Measurements from ENCODE around the gene HIVEP3.

Gene HIVEP3

GRCh38 chr1:41645062-41645461 lies 273.7 kb downstream of the HIVEP3 start:
- DNase-seq = no peak

- no peak for DNase-seq
Measured at GRCh38 chr1:41642922-41643821, 275.6 kb downstream of the HIVEP3 start.

- DNase-seq = no peak
Measured at GRCh38 chr1:41641941-41642527, 276.7 kb downstream of the HIVEP3 start.

- DNase-seq = no peak
Measured at GRCh38 chr1:41641475-41641814, 277.3 kb downstream of the HIVEP3 start.

- no peak for DNase-seq
Measured at GRCh38 chr1:41640756-41641474, 277.8 kb downstream of the HIVEP3 start.

DNA sequence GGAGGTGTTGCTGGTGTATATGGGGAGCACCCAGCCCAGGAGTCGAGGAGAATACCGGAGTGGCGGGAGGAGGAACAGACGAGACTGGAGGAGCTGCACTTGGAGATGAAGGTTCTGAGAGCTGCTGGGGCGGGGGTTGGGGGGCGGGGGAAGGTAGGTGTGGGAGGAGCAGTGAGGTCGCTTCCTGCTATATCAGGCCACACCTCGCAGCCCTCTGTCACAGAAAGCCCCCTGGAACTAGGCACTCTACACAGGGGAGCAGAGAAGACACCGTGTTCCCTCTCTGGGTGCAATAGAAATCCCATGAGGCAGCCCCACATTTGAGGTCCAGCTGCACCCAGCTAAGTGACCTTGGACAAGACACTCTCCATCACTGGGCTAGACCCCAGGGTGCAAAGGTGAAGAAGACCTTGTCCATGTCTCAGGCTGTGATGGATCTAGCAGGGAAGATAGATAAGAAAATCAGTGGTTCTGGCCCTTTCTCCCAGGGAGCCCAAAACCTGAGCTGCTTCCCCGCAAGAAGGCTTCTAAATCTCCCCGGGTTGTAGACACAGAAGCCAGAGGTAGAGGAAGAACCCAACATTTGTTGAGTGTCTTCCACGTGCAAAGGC lies 278.5 kb downstream of the HIVEP3 start:
- DNase-seq = no peak

DNA sequence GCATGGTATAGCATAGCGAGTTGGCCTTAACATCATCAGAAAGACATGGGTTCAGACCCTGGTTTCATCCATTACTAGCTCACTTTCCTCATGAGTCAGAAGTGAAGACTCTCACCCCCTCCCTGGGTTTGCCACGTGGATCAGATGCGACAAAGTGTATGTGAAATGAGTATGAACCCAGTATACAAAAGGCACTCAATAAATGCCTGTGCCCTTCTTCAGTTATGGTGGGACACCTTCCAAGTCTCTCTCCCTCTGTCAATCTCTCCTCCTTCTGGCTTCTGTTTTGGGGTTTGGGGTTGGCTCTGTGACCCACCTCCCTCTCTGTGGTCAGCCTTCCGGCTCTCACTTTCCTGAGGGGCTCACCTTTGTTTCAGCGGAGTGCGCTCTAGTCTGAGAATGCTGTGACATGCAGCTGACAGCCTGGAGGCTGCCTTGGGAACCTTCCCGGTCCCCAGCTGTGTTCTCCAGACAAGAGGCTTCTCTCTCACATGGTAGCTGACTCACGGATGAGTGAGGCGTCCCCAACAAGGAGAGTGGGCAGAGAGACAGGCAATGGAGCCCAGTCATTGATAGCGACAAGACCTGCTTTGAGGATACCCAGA lies 279.3 kb downstream of the HIVEP3 start:
- DNase-seq = no peak

- DNase-seq = peak in 1 of 2 experiments; percentile 16
Measured at GRCh38 chr1:41638086-41639024, 280.4 kb downstream of the HIVEP3 start.

- no peak for DNase-seq
Measured at GRCh38 chr1:41637367-41637766, 281.4 kb downstream of the HIVEP3 start.

GRCh38 chr1:41633764-41634163 lies 285.0 kb downstream of the HIVEP3 start:
- no peak for DNase-seq

DNA sequence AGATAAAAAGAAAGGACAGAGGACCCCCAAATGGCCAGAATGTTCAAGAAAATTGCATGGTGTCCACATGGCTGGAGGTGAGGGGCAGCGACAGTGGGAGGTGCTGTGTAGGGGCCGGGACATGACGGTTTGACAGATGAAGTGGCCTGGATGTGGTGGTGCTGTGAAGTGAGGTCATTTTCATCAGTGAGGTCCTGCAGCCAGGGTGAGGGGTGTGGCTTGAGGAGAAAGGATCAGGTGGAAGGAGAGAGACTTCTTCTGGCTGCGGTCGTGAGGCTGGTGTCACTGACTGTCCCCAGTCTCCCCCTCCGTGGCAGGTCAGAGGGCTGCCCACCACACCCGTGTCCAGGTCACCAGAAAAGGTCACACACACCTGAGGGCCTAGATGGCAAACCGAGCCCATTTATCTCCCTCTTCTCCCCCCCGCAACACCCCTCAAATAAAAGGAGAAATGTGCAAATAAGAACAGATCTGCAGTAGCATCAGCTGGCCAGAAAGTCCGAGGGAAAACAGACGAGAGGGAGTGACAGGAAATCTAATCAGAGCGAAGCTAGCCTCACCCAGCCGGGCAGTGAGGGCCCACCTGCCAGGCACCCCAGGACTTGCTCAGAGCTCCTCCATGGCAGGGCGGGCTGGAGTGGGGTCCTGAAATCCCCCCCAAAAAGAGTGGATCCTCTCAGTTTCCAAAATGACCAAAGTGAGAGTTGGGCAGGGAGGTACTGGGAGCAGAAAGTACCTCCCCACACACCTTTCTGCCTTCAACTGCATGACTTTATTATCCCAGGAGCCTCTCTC lies 285.7 kb downstream of the HIVEP3 start:
- no peak for DNase-seq

DNA sequence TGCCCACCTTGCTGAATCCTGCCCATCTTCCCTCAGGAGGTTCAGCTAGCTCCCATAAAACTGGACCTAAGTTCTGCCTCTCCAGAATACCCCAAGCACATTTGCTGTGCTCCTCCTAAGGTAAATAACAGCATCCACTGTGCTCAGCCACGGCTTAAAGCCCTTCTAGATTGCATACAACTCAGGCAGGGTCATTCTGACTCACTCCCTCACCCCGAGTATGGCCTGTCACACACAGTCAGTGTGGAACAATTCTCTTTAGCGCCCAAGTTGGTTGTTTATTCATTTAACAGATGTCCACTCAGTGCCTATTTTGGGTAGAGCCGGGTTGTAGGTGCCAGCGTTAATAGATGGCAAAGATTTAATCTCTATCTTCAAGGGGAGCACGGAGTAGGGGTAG lies 286.8 kb downstream of the HIVEP3 start:
- no peak for DNase-seq

- DNase-seq = no peak
Measured at GRCh38 chr1:41631154-41631553, 287.6 kb downstream of the HIVEP3 start.

GRCh38 chr1:41629571-41629970 lies 289.2 kb downstream of the HIVEP3 start:
- DNase-seq = no peak

DNA sequence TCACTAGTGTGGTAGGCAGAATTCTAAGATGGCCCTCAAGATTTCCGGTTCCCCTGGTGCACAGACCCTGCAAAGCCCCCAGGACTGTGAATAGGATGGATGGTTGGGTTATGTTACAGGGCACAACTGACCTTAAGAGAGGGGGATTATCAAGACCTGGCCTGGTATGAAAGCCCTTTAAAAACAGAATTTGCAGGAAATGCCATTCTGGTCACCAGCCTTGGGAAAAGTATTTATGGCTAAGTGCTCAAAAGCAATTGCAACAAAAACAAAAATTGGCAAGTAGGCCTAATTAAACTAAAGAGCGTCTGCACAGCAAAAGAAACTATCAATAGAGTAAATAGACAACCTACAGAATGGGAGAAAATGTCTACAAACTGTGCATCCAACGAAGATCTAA lies 289.6 kb downstream of the HIVEP3 start:
- DNase-seq = no peak

DNA sequence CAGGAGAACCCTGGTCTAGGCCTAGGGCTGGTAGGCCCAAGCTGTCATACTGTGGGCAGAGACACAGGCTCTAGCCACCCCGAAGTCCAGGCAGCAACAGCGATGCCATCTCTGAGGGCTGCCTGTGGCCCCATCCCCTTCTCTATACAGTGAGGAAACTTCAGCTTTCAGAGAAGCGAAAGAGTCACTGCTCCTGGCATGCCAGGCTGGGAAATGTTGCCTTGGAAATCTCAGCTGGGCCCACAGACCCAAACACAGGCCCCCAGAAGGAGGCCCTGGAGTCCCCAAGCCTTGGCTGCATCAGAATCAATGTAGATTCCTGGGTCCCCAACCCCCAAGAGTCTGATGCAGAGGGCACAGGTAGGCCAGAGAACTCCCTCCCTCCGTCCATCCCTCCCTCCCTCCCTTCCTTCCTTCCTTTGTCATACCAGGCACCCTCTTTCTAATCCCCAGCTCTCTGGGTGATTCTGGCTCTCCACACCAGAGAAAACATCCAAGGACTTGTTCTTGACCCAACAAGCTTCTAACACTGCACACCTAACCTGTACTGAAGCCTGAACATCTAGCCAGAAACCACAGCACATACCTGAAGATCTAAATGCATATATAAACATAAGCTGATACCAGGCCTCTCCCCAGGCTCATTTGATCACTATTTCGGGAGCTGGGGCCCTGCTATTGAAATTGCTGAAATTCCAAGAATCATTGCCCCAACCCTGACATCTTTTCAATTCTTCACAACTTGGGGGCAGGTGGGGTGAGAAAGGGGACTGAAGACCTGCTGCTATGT lies 291.0 kb downstream of the HIVEP3 start:
- DNase-seq = no peak

DNA sequence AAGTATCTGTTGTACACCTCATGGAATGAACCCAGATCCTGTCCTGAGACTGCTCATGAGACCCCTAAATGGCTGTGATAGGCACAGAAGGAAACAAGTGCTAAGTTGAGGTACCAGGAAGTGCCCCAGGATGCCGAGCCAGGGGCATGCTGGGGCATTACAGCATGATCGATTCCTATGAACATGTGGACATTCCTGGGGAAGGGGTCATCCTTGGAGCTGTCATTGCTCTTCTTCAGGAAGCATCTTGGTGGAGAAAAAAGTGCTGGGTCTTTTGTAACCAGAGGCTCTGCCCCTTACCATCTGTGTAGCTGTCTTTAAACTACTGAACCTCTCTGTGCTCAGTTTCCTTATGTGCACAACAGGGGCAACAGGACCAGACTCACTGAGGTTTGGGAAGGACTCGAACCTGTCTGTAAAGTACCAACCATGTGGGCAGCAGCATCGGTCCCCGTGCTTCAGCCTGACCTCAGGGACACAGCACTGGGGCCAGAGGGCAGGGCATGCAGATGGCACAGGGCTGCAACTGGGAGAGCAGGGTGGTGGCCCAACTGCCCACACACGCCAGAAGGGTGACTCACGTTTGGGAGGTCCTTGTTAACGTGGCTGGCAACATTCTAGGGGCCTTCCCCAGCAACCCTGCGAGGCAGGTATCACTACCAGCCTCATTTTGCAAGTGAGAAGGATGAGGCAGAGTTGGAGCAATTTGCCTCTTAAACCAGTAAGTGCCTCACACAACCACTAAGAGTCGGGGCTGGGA lies 291.9 kb downstream of the HIVEP3 start:
- peak in 1 of 2 experiments; percentile 25 for DNase-seq

GRCh38 chr1:41626146-41626545 lies 292.6 kb downstream of the HIVEP3 start:
- peak in 1 of 2 experiments; percentile 68 for DNase-seq

GRCh38 chr1:41623736-41624135 lies 295.0 kb downstream of the HIVEP3 start:
- no peak for DNase-seq
